22Rv1 (cell line): Measurements from ENCODE around the gene RSKR.

Experiments used
- H3K27ac ChIP-seq: fragments of 450-650 bp; 2 replicates; pipeline ENCODE4 v1.5.1; 2017
- ZFX ChIP-seq: fragments of 450-650 bp; IDR thresholded peaks from 2 replicates; pipeline ENCODE4 v1.6.1; 2017; ENCODE audit warnings: antibody characterized with exemption, borderline replicate concordance
- TF ChIP-seq, protein P1 (sequence below): fragments of 450-650 bp; IDR thresholded peaks from 2 replicates; pipeline ENCODE4 v1.5.1; 2017; ENCODE audit warnings: mild to moderate bottlenecking

Gene RSKR

GRCh38 chr17:28584434-28584833 lies 29.6 kb downstream of the RSKR start:
- TF ChIP-seq ZFX: no peak
- TF ChIP-seq, protein P1, sequence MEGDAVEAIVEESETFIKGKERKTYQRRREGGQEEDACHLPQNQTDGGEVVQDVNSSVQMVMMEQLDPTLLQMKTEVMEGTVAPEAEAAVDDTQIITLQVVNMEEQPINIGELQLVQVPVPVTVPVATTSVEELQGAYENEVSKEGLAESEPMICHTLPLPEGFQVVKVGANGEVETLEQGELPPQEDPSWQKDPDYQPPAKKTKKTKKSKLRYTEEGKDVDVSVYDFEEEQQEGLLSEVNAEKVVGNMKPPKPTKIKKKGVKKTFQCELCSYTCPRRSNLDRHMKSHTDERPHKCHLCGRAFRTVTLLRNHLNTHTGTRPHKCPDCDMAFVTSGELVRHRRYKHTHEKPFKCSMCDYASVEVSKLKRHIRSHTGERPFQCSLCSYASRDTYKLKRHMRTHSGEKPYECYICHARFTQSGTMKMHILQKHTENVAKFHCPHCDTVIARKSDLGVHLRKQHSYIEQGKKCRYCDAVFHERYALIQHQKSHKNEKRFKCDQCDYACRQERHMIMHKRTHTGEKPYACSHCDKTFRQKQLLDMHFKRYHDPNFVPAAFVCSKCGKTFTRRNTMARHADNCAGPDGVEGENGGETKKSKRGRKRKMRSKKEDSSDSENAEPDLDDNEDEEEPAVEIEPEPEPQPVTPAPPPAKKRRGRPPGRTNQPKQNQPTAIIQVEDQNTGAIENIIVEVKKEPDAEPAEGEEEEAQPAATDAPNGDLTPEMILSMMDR: no peak
- H3K27ac ChIP-seq: no peak overlapping the region

GRCh38 chr17:28582513-28582912 lies 31.5 kb downstream of the RSKR start:
- no peak for TF ChIP-seq ZFX
- TF ChIP-seq, protein P1: no peak
- H3K27ac ChIP-seq: no peak overlapping the region

DNA sequence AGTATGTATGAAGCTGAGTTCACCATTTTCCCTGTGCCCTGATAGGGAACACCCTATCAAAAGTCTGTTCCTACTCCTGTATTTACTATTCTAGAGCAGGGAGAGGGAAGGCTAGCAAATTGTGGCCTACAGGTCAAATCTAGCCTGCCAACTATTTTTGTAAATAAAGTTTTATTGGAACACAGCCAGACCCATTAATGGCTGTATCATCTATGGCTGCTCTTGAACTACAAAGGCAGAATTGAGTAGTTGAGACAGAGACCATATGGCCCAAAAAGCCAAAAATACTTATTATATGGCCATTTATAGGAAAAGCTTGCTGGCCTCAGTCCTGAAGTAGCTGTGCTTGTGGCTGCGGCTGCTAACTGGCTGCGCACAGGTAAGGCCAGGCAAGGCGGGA lies 33.0 kb downstream of the RSKR start:
- TF ChIP-seq, protein P1: no peak
- no peak for TF ChIP-seq ZFX
- no peak overlapping the region for H3K27ac ChIP-seq

DNA sequence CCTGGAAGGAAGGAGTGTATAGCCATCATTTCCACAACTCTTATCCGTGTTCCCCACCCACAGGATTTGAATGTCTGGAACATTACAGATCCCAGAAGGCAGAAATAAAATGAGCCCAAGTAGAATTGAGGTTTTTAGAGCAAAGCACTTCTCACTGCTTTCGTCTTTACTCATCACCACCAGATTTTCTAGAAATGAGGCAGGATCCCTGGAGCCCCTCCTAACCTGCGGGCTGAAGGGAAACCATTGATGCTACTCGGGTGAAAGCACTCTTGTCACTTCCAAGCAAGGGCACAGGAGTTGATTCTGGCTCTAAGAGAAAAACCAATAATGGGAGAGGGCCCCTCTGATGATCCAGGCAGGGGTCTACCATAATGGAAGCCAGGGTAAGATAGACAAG lies 34.5 kb downstream of the RSKR start:
- no peak overlapping the region; the same call in 1 of the 2 replicates for H3K27ac ChIP-seq
- TF ChIP-seq, protein P1: no peak

DNA sequence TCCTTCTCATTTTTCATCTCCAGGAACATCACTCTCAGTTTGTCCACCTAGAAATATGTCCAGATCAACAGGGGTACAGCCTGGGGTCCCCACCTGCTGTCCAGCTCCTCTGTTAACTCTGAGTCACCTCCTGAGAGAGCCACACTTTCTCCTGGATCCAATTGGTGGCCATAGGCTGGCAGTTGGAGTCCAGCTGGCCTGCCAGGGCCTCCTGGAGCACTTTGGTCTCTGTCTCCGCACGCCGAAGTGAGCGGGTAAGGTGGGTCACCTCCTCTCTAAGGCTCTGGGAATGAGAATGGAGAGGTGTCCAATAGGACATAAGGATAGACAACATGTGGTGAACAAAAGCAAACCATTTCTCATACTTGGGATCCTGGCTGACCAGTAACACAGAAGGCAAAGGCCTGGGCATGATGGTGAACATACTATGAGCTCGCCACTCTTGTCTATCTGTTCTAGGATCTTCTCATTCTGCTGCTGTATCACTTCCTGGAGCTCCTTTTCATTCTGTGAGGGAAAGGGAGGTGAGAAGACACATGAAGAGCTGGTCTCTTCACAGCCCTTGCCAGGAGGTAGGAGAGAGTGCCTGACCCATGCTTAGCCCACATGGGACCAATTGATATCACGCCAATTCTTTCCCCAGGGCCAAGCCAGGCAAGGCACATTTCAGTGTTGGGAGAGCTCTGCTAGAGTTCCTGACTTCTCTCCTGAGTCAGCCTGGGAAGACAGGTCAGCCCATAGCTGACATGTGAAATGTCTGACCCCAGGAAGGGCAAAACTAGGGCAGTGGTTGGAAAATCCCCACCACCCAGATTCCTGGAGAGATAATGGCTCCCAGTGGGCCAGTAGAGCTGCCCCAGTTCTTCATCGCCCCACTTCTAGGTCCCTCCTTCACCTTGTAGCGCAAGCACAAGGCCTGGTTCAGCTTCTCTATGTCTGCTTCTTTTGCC lies 35.5 kb downstream of the RSKR start:
- peak overlapping the region; percentile 73 for H3K27ac ChIP-seq
- TF ChIP-seq ZFX: no peak
- TF ChIP-seq, protein P1: no peak

GRCh38 chr17:28577466-28577824 lies 36.5 kb downstream of the RSKR start:
- TF ChIP-seq, protein P1: no peak
- no peak for TF ChIP-seq ZFX
- H3K27ac ChIP-seq: peak overlapping the region; percentile 73

GRCh38 chr17:28576758-28577465 lies 37.1 kb downstream of the RSKR start, which contains the start of gene ALDOC:
Gene ALDOC, minus strand, starts transcription at chr17:28576895. Its CDS starts 1,363 bp downstream, at chr17:28575532.
- H3K27ac ChIP-seq: peak within 1 kb of the TSS; percentile 73
- TF ChIP-seq, protein P1: 0 out of 2 replicates have a peak, but pooled peaks have one; percentile 4
- no peak for TF ChIP-seq ZFX

GRCh38 chr17:28576016-28576415 lies 38.0 kb downstream of the RSKR start:
- peak overlapping the region; percentile 73; the same call in 1 of the 2 replicates for H3K27ac ChIP-seq
